Measurements from ENCODE around the gene FOXN3.

DNA sequence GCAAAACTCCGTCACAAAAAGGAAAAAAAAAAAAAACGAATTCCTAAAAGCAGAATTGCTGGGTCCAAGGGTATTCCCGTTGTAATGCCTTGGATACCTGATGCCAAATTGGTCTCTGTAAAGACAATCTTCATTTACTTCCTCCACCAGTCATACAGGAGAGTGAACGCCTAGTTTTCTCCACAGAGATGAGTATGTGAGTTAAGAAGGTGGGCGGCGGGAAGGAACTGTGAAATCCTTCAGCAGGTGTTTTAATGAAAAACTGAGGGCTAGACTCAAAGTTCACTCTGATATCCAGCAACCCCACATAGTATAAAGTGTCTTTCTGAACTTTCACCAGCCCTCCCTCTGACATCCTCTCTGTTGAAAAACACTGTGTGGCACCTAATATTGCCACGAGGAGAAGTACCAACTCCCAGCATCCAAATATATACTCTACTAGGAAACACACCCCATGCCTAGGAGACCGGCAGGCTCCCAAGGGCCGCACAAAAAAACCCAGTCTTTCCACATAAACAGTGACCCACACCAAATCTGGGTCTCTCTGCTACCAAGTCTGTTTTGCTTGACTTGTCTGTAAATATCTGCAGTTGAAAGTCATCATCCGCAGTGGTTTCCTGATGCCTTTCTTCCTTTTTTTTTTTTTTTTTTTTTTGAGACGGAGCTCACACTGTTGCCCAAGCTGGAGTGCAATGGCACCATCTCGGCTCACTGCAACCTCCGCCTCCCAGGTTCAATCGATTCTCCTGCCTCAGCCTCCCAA is 30.3 kb upstream of the FOXN3 start:
- TF ChIP-seq, protein P1, sequence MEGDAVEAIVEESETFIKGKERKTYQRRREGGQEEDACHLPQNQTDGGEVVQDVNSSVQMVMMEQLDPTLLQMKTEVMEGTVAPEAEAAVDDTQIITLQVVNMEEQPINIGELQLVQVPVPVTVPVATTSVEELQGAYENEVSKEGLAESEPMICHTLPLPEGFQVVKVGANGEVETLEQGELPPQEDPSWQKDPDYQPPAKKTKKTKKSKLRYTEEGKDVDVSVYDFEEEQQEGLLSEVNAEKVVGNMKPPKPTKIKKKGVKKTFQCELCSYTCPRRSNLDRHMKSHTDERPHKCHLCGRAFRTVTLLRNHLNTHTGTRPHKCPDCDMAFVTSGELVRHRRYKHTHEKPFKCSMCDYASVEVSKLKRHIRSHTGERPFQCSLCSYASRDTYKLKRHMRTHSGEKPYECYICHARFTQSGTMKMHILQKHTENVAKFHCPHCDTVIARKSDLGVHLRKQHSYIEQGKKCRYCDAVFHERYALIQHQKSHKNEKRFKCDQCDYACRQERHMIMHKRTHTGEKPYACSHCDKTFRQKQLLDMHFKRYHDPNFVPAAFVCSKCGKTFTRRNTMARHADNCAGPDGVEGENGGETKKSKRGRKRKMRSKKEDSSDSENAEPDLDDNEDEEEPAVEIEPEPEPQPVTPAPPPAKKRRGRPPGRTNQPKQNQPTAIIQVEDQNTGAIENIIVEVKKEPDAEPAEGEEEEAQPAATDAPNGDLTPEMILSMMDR (IDR thresholded peaks at IDR 0.05): no peak
- no peak for TF ChIP-seq POLR2A (IDR thresholded peaks at IDR 0.05)
- TF ChIP-seq EP300 (IDR thresholded peaks at IDR 0.05): no peak
